PFSK-1 (cell line): ENCODE results near the gene NBEA.

ENCODE experiments used
- FOXP2 ChIP-seq: optimal IDR thresholded peaks from 2 replicates; pipeline ENCODE3; 2011; ENCODE audit warnings: borderline replicate concordance, control low read depth, inconsistent platforms; ENCODE audit not compliant: insufficient read depth; ENCODE audit errors: extremely low read length, extremely low read depth
- POLR2AphosphoS5 ChIP-seq: IDR thresholded peaks from 2 replicates; pipeline ENCODE4 v1.6.1; 2012; ENCODE audit warnings: low read depth, mild to moderate bottlenecking, control low read depth, low read length, moderate library complexity
- SIN3A ChIP-seq: IDR thresholded peaks from 2 replicates; pipeline ENCODE4 v1.6.1; 2012; ENCODE audit warnings: mild to moderate bottlenecking, low read length, moderate library complexity, borderline replicate concordance; ENCODE audit not compliant: insufficient read depth
- TAF1 ChIP-seq: IDR thresholded peaks from 2 replicates; pipeline ENCODE4 v1.6.1; 2012; ENCODE audit warnings: low read length, control low read depth, borderline replicate concordance; ENCODE audit not compliant: insufficient read depth
- TF ChIP-seq, protein P1 (sequence below), 2 experiments: IDR thresholded peaks; 2 replicates each; pipeline versions ENCODE4 v1.6.1 to v1.8.0; 2011 to 2012; ENCODE audit warnings: low read depth in 2 of 2, low read length in 2 of 2, control low read depth in 1 of 2, inconsistent platforms in 1 of 2, mild to moderate bottlenecking in 1 of 2, moderate library complexity in 1 of 2; ENCODE audit not compliant: insufficient read depth in 1 of 2

The NBEA gene

DNA sequence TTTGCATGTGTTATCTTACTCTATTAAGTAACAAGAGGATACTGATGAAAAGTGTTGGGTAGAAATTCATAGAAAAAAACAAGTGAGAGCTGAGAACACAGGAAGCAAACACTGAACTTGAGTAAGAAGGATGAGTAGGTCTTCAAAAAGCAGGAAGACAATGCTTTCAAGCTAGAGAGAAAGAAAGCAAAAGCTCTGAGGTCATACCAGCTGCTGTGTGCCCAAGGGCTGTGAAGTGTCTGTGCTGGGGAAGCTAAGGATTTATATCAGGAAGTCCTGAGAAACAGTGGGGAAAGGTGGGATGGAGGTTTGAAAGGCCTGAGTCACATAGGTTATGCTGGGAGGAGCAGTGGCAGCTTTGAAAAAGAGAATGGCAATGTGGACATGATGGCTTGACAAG is 679.9 kb downstream of the NBEA start:
- no peak for TF ChIP-seq FOXP2
- TF ChIP-seq, protein P1, sequence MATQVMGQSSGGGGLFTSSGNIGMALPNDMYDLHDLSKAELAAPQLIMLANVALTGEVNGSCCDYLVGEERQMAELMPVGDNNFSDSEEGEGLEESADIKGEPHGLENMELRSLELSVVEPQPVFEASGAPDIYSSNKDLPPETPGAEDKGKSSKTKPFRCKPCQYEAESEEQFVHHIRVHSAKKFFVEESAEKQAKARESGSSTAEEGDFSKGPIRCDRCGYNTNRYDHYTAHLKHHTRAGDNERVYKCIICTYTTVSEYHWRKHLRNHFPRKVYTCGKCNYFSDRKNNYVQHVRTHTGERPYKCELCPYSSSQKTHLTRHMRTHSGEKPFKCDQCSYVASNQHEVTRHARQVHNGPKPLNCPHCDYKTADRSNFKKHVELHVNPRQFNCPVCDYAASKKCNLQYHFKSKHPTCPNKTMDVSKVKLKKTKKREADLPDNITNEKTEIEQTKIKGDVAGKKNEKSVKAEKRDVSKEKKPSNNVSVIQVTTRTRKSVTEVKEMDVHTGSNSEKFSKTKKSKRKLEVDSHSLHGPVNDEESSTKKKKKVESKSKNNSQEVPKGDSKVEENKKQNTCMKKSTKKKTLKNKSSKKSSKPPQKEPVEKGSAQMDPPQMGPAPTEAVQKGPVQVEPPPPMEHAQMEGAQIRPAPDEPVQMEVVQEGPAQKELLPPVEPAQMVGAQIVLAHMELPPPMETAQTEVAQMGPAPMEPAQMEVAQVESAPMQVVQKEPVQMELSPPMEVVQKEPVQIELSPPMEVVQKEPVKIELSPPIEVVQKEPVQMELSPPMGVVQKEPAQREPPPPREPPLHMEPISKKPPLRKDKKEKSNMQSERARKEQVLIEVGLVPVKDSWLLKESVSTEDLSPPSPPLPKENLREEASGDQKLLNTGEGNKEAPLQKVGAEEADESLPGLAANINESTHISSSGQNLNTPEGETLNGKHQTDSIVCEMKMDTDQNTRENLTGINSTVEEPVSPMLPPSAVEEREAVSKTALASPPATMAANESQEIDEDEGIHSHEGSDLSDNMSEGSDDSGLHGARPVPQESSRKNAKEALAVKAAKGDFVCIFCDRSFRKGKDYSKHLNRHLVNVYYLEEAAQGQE (IDR thresholded peaks at IDR 0.05; ENCODE audit: insufficient read depth in 1 of 2, low read depth in 2 of 2, low read length in 2 of 2): no peak
- no peak for TF ChIP-seq SIN3A
- no peak for TF ChIP-seq POLR2AphosphoS5
- TF ChIP-seq TAF1: no peak

DNA sequence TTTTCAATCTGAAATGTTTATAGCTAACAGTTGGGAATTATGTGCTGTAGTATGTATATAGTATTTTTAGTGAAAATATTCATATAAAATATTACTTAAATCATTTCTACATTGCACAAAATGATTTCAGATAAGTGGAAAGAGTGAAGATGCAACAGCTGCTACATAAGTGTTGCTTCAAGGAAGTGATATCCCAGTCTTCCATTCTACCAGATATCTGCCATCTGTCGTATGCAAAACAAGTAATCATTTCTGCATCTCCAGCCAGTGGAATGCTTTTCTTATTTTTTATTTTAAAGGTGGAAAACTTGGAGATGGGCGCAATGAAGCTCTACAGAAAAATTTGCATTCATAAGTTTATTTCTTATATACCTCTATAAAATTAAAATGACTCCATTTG is 687.0 kb downstream of the NBEA start:
- TF ChIP-seq POLR2AphosphoS5 (no peak), FOXP2 (no peak), SIN3A (no peak), TAF1 (no peak)
- TF ChIP-seq, protein P1 (IDR thresholded peaks at IDR 0.05; ENCODE audit: insufficient read depth in 1 of 2, low read depth in 2 of 2, low read length in 2 of 2): no peak

DNA sequence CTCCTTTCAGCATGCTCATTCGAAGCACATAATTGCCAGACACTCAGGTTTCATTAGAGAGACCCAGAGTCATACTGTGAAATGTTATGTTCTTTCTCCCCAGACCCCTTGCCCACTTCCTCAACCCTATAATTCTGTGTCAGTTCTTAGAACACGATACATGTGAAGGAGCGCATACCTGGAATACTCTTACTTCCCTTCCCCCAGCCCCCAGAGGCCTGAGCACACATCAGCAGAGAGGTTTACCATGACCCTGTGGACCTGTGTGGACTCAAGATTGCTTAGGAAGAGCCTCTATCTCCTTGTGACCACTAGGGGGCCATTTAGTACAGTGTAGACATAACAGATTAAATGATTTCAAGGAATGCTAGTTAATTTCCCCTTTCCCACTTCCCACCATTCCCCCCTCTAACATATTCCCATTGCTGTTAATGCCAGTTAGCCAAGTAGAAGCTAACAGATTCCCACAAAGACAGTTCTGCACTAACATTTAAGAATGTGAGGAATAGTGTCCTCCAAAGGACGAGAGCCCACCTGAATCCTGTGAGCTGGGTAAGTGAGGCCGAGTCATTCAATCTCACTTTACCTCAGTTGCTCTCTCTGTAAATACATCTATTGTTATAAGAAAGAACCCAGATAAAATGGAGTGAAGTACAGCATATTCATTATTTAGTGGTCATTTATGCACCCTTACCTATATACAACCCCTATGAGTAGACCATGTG is 688.6 kb downstream of the NBEA start:
- TF ChIP-seq, protein P1 (IDR thresholded peaks at IDR 0.05; ENCODE audit: insufficient read depth in 1 of 2, low read depth in 2 of 2, low read length in 2 of 2): no peak
- no peak for TF ChIP-seq FOXP2
- TF ChIP-seq SIN3A: no peak
- TF ChIP-seq POLR2AphosphoS5: no peak
- no peak for TF ChIP-seq TAF1

DNA sequence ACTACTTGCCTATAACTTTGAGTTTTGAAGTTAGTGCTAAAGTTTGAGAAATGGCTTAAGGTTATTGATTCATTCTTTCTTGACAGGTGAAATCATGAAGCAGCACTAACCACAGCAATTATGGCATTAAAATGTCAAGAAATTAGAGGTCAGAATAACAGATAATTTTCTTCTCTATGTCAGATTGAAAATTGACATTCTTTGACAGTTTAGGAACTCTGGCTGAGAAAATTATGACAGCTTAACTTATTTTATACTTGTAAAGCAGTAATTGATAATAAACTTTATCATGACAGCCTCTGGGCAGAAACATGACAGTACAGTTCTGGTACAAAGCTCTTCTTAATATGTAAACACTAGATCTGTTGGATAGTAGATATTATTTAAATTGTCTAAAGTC is 689.6 kb downstream of the NBEA start:
- TF ChIP-seq POLR2AphosphoS5 (no peak), TAF1 (no peak), SIN3A (no peak), FOXP2 (no peak)
- TF ChIP-seq, protein P1 (IDR thresholded peaks at IDR 0.05; ENCODE audit: insufficient read depth in 1 of 2, low read depth in 2 of 2, low read length in 2 of 2): no peak

DNA sequence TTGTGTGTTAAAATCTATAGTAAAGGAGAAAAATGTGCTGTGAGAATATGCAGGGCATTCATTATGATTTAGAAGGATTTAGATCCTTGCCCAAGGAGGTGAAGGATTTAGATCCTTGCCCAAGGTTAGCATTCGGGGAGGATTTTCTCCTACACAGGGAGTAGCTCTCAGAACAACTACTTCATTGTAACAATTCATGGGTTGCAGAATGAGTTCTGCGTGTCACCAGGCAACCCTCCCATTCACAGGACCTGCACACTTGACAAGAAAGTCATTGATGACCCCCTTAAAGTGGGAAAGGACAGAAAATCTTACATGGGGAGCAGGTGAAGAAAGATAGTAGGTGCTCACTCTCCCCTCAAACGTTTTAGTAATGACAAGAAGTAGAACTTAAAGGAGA is 701.6 kb downstream of the NBEA start:
- TF ChIP-seq, protein P1 (IDR thresholded peaks at IDR 0.05; ENCODE audit: insufficient read depth in 1 of 2, low read depth in 2 of 2, low read length in 2 of 2): no peak
- TF ChIP-seq FOXP2 (no peak), TAF1 (no peak), SIN3A (no peak), POLR2AphosphoS5 (no peak)
